PC-9 (cell line): ENCODE results near the gene AKR7A3. TPM values are rescaled to one million over a fixed set of nuclear protein-coding genes. Genes with fewer than 3 reads are reported as not detected.
A peak's percentile ranks its signal among the peaks of the same experiment; 100 is the strongest.

Experiments used
- BruUV-seq: library from RNA; stranded (reverse); fragments of 400-500 nt; replicated peaks from 2 replicates; lab custom pipeline; 2021; lab: Mats Ljungman, UMichigan
- CTCF ChIA-PET: fragments of 300-600 bp; sonication (Branson Sonifier 250); formaldehyde crosslinking; loops from one replicate; lab custom pipeline; 2022; ENCODE audit warnings: antibody characterized with exemption; lab: Charles Lee
- POLR2A ChIA-PET: fragments of 300-600 bp; sonication (Branson Sonifier 250); formaldehyde crosslinking; loops from one replicate; lab custom pipeline; 2022; ENCODE audit warnings: antibody characterized with exemption; ENCODE audit not compliant: unreplicated experiment; lab: Charles Lee
- DNase-seq, 2 experiments: peaks; one replicate each; pipeline versions ENCODE4 v3.0.0 to v3.0.0-alpha.2; 2015 to 2022; ENCODE audit warnings: mixed read lengths in 1 of 2
- H2AFZ ChIP-seq: fragments of 200-600 bp; sonication (generic); 2 replicates; pipeline ENCODE4 v1.8.1; 2017; ENCODE audit warnings: antibody characterized with exemption
- H3F3A ChIP-seq: fragments of 200-600 bp; sonication (generic); 2 replicates; pipeline ENCODE4 v1.8.1; 2017; ENCODE audit warnings: antibody characterized with exemption, mild to moderate bottlenecking, low read depth; ENCODE audit not compliant: insufficient read depth
- H3K27ac ChIP-seq: fragments of 200-600 bp; sonication (generic); 2 replicates; pipeline ENCODE4 v1.6.1; 2016; ENCODE audit warnings: mixed run types
- H3K27me3 ChIP-seq: fragments of 200-600 bp; sonication (generic); 2 replicates; pipeline ENCODE4 v1.6.1; 2016; ENCODE audit warnings: low read depth, mixed run types; ENCODE audit not compliant: insufficient read depth
- H3K36me3 ChIP-seq: fragments of 200-600 bp; sonication (generic); 2 replicates; pipeline ENCODE4 v1.6.1; 2016; ENCODE audit warnings: low read depth, mixed run types
- H3K4me1 ChIP-seq: fragments of 200-600 bp; sonication (generic); replicated peaks from 2 replicates; pipeline ENCODE4 v1.6.1; 2016; ENCODE audit warnings: mixed run types; ENCODE audit not compliant: insufficient read depth
- H3K4me2 ChIP-seq: fragments of 200-600 bp; sonication (generic); 2 replicates; pipeline ENCODE4 v1.6.1; 2017; ENCODE audit warnings: mixed run types
- H3K4me3 ChIP-seq: fragments of 200-600 bp; sonication (generic); 2 replicates; pipeline ENCODE4 v1.6.1; 2016; ENCODE audit warnings: mixed run types
- H3K79me2 ChIP-seq: fragments of 200-600 bp; sonication (generic); 2 replicates; pipeline ENCODE4 v1.6.1; 2017; ENCODE audit warnings: low read depth, mixed run types
- H3K9me2 ChIP-seq: fragments of 200-600 bp; sonication (generic); 2 replicates; pipeline ENCODE4 v1.8.1; 2017; ENCODE audit warnings: mild to moderate bottlenecking; ENCODE audit not compliant: insufficient read depth
- H3K9me3 ChIP-seq: fragments of 200-600 bp; sonication (generic); 2 replicates; pipeline ENCODE4 v1.8.1; 2016; ENCODE audit warnings: low read depth; ENCODE audit not compliant: insufficient read depth
- H4K20me1 ChIP-seq: fragments of 200-600 bp; sonication (generic); 2 replicates; pipeline ENCODE4 v1.8.1; 2017; ENCODE audit not compliant: insufficient read depth
- EZH2 ChIP-seq: fragments of 200-600 bp; sonication (generic); IDR thresholded peaks from 2 replicates; pipeline ENCODE4 v1.8.0; 2017; ENCODE audit warnings: antibody characterized with exemption, low read depth
- intact Hi-C: fragments of 100-400 bp; cut with micrococcal nuclease; formaldehyde crosslinking; loops from one replicate; pipeline ENCODE4 v1.10.0; 2022; ENCODE audit not compliant: unreplicated experiment
- total RNA-seq: library from RNA; stranded (reverse); gene quantifications from 2 replicates; pipeline ENCODE4 v1.2.3, GENCODE V29; 2021
- TF ChIP-seq, protein P1 (sequence below): fragments of 200-600 bp; sonication (generic); conservative IDR thresholded peaks from 2 replicates; pipeline ENCODE4 v1.6.1; 2017; ENCODE audit warnings: mixed run types, antibody characterized with exemption, mild to moderate bottlenecking, moderate library complexity

AKR7A3 gene
- total RNA-seq, 1 experiment from 2014 or later: 1.9 TPM

DNA sequence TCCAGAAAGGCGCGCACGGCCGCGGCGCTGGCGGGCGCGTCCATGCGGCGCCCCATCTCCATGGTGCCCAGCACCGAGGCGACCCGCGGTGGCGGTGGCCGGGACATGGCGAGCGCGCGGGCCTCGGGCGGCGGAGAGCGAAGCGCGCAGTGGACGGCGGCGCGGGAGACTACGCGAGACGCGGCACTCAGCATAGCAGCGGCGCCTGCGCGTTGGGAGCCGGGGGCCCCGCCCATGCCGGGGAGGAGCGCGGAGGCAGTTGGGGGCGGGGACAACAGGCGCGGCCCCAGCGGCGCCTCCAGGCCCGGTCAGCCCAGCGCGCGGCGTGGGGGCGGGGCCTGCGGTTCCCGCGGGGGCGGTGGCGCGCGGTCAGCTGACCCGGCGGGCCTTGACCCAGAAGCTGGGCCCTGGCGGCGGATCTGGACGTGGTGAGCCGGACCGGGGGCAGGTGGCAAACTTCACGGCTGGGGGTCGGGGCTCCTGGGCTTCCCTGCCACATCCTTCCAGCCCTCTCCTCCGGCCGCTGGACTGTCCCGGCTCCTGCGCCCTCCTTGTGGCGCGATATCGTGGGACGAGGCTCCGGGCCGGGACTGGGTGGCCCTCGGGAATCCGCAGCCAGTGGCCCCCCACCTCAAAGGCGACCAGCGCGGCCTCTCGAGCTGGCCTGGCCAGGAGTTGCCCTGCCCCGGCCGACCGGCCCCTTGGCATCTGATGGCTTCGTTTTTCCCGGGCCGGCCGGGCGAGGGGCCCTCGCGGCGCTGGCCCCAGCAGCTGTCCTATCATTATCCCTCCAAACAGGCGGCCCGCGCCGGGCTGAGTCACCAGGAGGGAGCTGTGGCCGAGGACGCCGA, 23.6 kb upstream of the AKR7A3 start, which contains the start of the genes AKR7A2 and SLC66A1:
TSS of gene AKR7A2 (minus strand) at position 214 of the 851 bp plus-strand sequence. CDS start at position 194, 20 bp downstream.
TSS of gene SLC66A1 (plus strand) at position 396 of the 851 bp plus-strand sequence. CDS start 5,352 bp downstream, outside the sequence.
- H3K4me1 ChIP-seq: peaks cover 11% of the 10 kb centered on the region
- peaks cover 6% of the 10 kb centered on the region; the same call in 1 of the 2 replicates for H4K20me1 ChIP-seq
- no TSS peak for BruUV-seq
- no peak within 1 kb of the TSS for H3K27ac ChIP-seq
- ChIA-PET POLR2A (interaction anchor here (0.6 to 0.9 kb wide), 2 partner anchors 24 to 134 kb away, joined by 3 to 6 read pairs; no protein-coding TSS in a partner anchor), CTCF (no interaction called here)
- peak; percentile 69 to 91 for DNase-seq
- intact Hi-C loops: loop anchor here (5.0 kb wide), 1 partner anchor 60 kb away; the partner anchor contains the start of genes EMC1 and MRTO4
- H3K79me2 ChIP-seq: peaks cover 12% of the 10 kb centered on the region
- H3K4me3 ChIP-seq: peak within 1 kb of the TSS; percentile 75
- no peaks in the 10 kb centered on the region for H3K36me3 ChIP-seq
- peak within 1 kb of the TSS; percentile 92 for H3K4me2 ChIP-seq
- no peaks in the 10 kb centered on the region for H3K27me3 ChIP-seq
- H2AFZ ChIP-seq: peak within 1 kb of the TSS; percentile 86
- H3K9me3 ChIP-seq: no peaks in the 10 kb centered on the region
- no peaks in the 10 kb centered on the region for H3F3A ChIP-seq
- H3K9me2 ChIP-seq: no peaks in the 10 kb centered on the region
- TF ChIP-seq EZH2: no peak
- TF ChIP-seq, protein P1, sequence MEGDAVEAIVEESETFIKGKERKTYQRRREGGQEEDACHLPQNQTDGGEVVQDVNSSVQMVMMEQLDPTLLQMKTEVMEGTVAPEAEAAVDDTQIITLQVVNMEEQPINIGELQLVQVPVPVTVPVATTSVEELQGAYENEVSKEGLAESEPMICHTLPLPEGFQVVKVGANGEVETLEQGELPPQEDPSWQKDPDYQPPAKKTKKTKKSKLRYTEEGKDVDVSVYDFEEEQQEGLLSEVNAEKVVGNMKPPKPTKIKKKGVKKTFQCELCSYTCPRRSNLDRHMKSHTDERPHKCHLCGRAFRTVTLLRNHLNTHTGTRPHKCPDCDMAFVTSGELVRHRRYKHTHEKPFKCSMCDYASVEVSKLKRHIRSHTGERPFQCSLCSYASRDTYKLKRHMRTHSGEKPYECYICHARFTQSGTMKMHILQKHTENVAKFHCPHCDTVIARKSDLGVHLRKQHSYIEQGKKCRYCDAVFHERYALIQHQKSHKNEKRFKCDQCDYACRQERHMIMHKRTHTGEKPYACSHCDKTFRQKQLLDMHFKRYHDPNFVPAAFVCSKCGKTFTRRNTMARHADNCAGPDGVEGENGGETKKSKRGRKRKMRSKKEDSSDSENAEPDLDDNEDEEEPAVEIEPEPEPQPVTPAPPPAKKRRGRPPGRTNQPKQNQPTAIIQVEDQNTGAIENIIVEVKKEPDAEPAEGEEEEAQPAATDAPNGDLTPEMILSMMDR: no peak

GRCh38 chr1:19311503-19311930, 22.9 kb upstream of the AKR7A3 start:
- Histone ChIP-seq H3K4me3 (peak overlapping the region; percentile 75), H3K79me2 (peaks cover 12% of the 10 kb centered on the region), H3K27me3 (no peaks in the 10 kb centered on the region), H3K27ac (no peak overlapping the region), H2AFZ (peak overlapping the region; percentile 86), H3K36me3 (no peaks in the 10 kb centered on the region), H3K4me2 (peak overlapping the region; percentile 87), H3F3A (no peaks in the 10 kb centered on the region), H3K4me1 (peaks cover 11% of the 10 kb centered on the region), H3K9me3 (no peaks in the 10 kb centered on the region), H4K20me1 (peaks cover 6% of the 10 kb centered on the region; the same call in 1 of the 2 replicates), H3K9me2 (no peaks in the 10 kb centered on the region)
- TF ChIP-seq, protein P1: no peak
- no peak for TF ChIP-seq EZH2
- ChIA-PET POLR2A (interaction anchor here (0.9 kb wide), 1 partner anchor 134 kb away, joined by 3 read pairs; no protein-coding TSS in a partner anchor), CTCF (interaction anchor here (0.6 kb wide), 1 partner anchor 60 kb away, joined by 3 read pairs; the partner anchor contains the start of genes EMC1 and MRTO4)
- BruUV-seq: no TSS peak
- intact Hi-C loops: loop anchor here (5.0 kb wide), 1 partner anchor 59 kb away; the partner anchor contains the start of genes EMC1 and MRTO4
- DNase-seq: peak in 1 of 2 experiments; percentile 60
